ENCODE data around the gene FSTL4. TPM values are rescaled to one million over a fixed set of nuclear protein-coding genes. Genes with fewer than 3 reads are reported as not detected.

FSTL4 gene
- polyA plus RNA-seq, 1 of the 3 experiments (the other 2 are of a cell fraction), result not detected

DNA sequence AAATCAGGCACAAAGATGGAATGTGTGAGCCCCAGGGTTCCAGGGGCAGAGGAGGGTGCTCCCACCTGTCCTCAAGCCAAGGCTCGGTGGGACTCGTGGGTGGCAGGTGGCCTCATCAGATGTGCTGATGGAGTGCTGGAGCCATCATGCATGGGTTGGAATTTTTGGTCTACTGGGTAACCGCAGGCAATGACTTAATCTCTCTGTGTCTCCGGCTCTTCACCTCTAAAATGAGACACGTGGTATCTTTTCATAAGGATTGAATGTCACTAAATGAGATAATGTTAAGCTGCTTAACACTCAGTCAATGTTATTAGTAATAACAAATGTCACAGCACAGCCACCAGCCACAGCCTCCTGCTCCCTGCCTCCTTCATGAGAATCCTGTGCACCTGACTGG lies 315.0 kb downstream of the FSTL4 start:
- no peak overlapping the region for H3K27ac ChIP-seq (ENCODE audit: low read depth in 2 of 2, low read length in 1 of 2)
- ChIA-PET POLR2A (no interaction called here), CTCF (interaction anchor here (1.0 to 2.0 kb wide), 2 partner anchors 10 to 66 kb away, joined by 3 to 8 read pairs; no protein-coding TSS in a partner anchor)
- no peaks in the 10 kb centered on the region for H3K9me3 ChIP-seq
- H3K4me1 ChIP-seq (ENCODE audit: control insufficient read depth in 1 of 2, insufficient read depth in 2 of 2, low read depth in 1 of 2, low read length in 1 of 2), result no peaks in the 10 kb centered on the region
- no peak for DNase-seq
- H3K36me3 ChIP-seq (replicated peaks in 1 of 2; ENCODE audit: control insufficient read depth in 1 of 2, insufficient read depth in 2 of 2, low read length in 1 of 2), result no peaks in the 10 kb centered on the region
- H3K9me2 ChIP-seq, result no peaks in the 10 kb centered on the region
- H3K27me3 ChIP-seq (ENCODE audit: insufficient read depth), result 0 out of 2 replicates have a peak, but pooled peaks cover 6% of the 10 kb centered on the region
- WGBS (ENCODE audit: low lambda C conversion rate), result 54% methylated on average over 5 of the region's 5 CpGs
- no peaks in the 10 kb centered on the region for H4K20me1 ChIP-seq (ENCODE audit: insufficient read depth)
- no peaks in the 10 kb centered on the region for H3K79me2 ChIP-seq (ENCODE audit: insufficient read depth)
- no peak overlapping the region for H3K4me2 ChIP-seq
- no peak overlapping the region for H3K9ac ChIP-seq
- no peak for TF ChIP-seq ELF1 (IDR thresholded peaks at IDR 0.05)
- no peak overlapping the region for H3K4me3 ChIP-seq (ENCODE audit: low read depth in 2 of 2, low read length in 1 of 2)
- no peaks in the 10 kb centered on the region for H3F3A ChIP-seq (replicated peaks; ENCODE audit: insufficient read depth)
- H2AFZ ChIP-seq (ENCODE audit: low read depth), result no peak overlapping the region

DNA sequence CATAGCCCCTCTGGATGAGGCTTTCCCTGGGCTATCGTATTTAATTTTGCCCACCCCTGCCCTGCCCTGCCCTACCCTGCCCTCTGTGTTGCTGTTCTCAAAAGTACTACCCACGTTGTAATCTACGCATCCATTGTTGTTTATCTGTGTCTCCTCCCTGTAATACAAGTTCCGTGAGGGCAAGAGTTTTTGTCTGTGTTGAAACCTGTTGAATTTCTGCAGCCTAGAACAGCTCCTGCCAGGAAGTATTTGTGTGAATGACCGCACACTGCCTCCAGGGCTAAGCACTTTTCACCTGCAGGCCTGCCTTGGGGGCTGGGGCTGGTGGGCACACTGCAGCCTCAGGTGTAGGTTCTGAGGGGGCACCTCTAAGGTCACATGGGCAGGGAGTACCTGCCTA lies 315.7 kb downstream of the FSTL4 start:
- CTCF ChIA-PET, result interaction anchor here (0.5 to 1.0 kb wide), 3 partner anchors 15 to 158 kb away, joined by 3 to 5 read pairs (median 3); no protein-coding TSS in a partner anchor
- 31% methylated on average over 5 of the region's 5 CpGs for WGBS (ENCODE audit: low lambda C conversion rate)

DNA sequence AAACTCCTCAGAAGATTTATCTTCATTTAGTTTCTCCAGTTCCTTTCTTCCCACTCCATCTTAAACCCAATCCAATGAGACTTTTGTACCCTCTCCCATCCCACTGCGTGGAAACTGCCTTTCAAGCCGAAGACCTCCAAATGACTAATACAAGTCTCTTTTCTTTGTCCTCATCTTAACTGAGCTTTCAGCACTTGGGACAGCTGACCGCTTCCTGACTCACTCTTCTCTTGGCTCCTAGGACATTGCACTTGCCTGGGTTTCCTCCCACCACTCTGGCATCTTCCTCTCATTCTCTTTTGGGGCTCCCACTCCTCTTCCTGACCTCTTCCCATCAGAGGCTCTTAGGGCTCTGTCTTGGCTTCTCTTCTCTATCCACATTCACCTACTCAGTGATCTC lies 316.8 kb downstream of the FSTL4 start:
- Histone ChIP-seq H4K20me1 (ENCODE audit: insufficient read depth) (no peaks in the 10 kb centered on the region), H3K36me3 (replicated peaks in 1 of 2; ENCODE audit: control insufficient read depth in 1 of 2, insufficient read depth in 2 of 2, low read length in 1 of 2) (no peaks in the 10 kb centered on the region), H3K79me2 (ENCODE audit: insufficient read depth) (no peaks in the 10 kb centered on the region), H3K27me3 (ENCODE audit: insufficient read depth) (0 out of 2 replicates have a peak, but pooled peaks cover 6% of the 10 kb centered on the region), H2AFZ (ENCODE audit: low read depth) (no peak overlapping the region), H3F3A (replicated peaks; ENCODE audit: insufficient read depth) (no peaks in the 10 kb centered on the region), H3K9me2 (no peaks in the 10 kb centered on the region), H3K4me2 (no peak overlapping the region), H3K9ac (no peak overlapping the region), H3K9me3 (no peaks in the 10 kb centered on the region), H3K4me3 (ENCODE audit: low read depth in 2 of 2, low read length in 1 of 2) (no peak overlapping the region), H3K4me1 (ENCODE audit: control insufficient read depth in 1 of 2, insufficient read depth in 2 of 2, low read depth in 1 of 2, low read length in 1 of 2) (no peaks in the 10 kb centered on the region), H3K27ac (ENCODE audit: low read depth in 2 of 2, low read length in 1 of 2) (no peak overlapping the region)
- CTCF ChIA-PET, result interaction anchor here (0.6 to 1.2 kb wide), 2 partner anchors 13 to 48 kb away, joined by 3 read pairs; no protein-coding TSS in a partner anchor
- DNase-seq, result no peak
- 59% methylated on average over 3 of the region's 3 CpGs for WGBS (ENCODE audit: low lambda C conversion rate)
- TF ChIP-seq TCF12 (IDR thresholded peaks at IDR 0.05), result no peak
- TF ChIP-seq, protein P1, sequence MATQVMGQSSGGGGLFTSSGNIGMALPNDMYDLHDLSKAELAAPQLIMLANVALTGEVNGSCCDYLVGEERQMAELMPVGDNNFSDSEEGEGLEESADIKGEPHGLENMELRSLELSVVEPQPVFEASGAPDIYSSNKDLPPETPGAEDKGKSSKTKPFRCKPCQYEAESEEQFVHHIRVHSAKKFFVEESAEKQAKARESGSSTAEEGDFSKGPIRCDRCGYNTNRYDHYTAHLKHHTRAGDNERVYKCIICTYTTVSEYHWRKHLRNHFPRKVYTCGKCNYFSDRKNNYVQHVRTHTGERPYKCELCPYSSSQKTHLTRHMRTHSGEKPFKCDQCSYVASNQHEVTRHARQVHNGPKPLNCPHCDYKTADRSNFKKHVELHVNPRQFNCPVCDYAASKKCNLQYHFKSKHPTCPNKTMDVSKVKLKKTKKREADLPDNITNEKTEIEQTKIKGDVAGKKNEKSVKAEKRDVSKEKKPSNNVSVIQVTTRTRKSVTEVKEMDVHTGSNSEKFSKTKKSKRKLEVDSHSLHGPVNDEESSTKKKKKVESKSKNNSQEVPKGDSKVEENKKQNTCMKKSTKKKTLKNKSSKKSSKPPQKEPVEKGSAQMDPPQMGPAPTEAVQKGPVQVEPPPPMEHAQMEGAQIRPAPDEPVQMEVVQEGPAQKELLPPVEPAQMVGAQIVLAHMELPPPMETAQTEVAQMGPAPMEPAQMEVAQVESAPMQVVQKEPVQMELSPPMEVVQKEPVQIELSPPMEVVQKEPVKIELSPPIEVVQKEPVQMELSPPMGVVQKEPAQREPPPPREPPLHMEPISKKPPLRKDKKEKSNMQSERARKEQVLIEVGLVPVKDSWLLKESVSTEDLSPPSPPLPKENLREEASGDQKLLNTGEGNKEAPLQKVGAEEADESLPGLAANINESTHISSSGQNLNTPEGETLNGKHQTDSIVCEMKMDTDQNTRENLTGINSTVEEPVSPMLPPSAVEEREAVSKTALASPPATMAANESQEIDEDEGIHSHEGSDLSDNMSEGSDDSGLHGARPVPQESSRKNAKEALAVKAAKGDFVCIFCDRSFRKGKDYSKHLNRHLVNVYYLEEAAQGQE (IDR thresholded peaks at IDR 0.05; ENCODE audit: low read depth, low read length), result peak; percentile 84
- POLR2A ChIA-PET, result no interaction called here

More for the DNA sequence above, 315.7 kb downstream of the FSTL4 start:
- no peak for DNase-seq
- Histone ChIP-seq H3K9me2 (no peaks in the 10 kb centered on the region), H3K4me2 (no peak overlapping the region), H3K4me3 (ENCODE audit: low read depth in 2 of 2, low read length in 1 of 2) (no peak overlapping the region), H3K9ac (no peak overlapping the region), H3K9me3 (no peaks in the 10 kb centered on the region), H3K36me3 (replicated peaks in 1 of 2; ENCODE audit: control insufficient read depth in 1 of 2, insufficient read depth in 2 of 2, low read length in 1 of 2) (no peaks in the 10 kb centered on the region), H4K20me1 (ENCODE audit: insufficient read depth) (no peaks in the 10 kb centered on the region), H3K27me3 (ENCODE audit: insufficient read depth) (0 out of 2 replicates have a peak, but pooled peaks cover 6% of the 10 kb centered on the region), H3F3A (replicated peaks; ENCODE audit: insufficient read depth) (no peaks in the 10 kb centered on the region), H3K79me2 (ENCODE audit: insufficient read depth) (no peaks in the 10 kb centered on the region), H2AFZ (ENCODE audit: low read depth) (no peak overlapping the region), H3K4me1 (ENCODE audit: control insufficient read depth in 1 of 2, insufficient read depth in 2 of 2, low read depth in 1 of 2, low read length in 1 of 2) (no peaks in the 10 kb centered on the region), H3K27ac (ENCODE audit: low read depth in 2 of 2, low read length in 1 of 2) (no peak overlapping the region)
- TF ChIP-seq RXRA (IDR thresholded peaks at IDR 0.05; ENCODE audit: borderline replicate concordance, low read depth) (no peak), YY1 (IDR thresholded peaks at IDR 0.05; ENCODE audit: low read depth) (no peak), POLR2AphosphoS5 (IDR thresholded peaks at IDR 0.05; ENCODE audit: low read depth, low read length) (no peak), SMC3 (IDR thresholded peaks at IDR 0.05; ENCODE audit: low read depth, low read length) (no peak)
- TF ChIP-seq, protein P1 (IDR thresholded peaks at IDR 0.05; ENCODE audit: low read depth, low read length), result no peak
- POLR2A ChIA-PET, result no interaction called here

Measured in SK-N-SH (cell line).